ENCODE data around the gene NAT14. TPM values are rescaled to one million over a fixed set of nuclear protein-coding genes. Genes with fewer than 3 reads are reported as not detected.
A peak's percentile ranks its signal among the peaks of the same experiment; 100 is the strongest.

Gene NAT14
- total RNA-seq, 2 donors from 2014 or later, result 4.9 to 7.7 TPM

DNA sequence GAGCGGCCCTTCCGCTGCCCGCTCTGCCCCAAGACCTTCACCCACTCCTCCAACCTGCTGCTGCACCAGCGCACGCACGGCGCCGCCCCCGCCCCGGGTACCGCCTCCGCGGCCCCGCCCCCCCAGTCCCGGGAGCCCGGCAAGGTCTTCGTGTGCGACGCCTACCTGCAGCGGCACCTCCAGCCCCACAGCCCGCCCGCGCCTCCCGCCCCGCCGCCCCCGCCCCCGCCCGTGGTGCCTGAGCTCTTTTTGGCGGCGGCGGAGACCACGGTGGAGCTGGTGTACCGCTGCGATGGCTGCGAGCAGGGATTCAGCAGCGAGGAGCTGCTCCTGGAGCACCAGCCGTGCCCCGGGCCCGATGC, 3.2 kb upstream of the NAT14 start:
- Histone ChIP-seq H3K27ac (no peak overlapping the region), H3K4me3 (no peak overlapping the region), H3K9me3 (no peaks in the 10 kb centered on the region), H3K4me1 (peaks cover 10% of the 10 kb centered on the region), H3K36me3 (no peaks in the 10 kb centered on the region), H3K27me3 (no peaks in the 10 kb centered on the region), H3K9ac (ENCODE audit: low read depth in 2 of 2, low read length in 2 of 2) (no peak overlapping the region)
- DNase-seq, result no peak
- TF ChIP-seq, protein P1, sequence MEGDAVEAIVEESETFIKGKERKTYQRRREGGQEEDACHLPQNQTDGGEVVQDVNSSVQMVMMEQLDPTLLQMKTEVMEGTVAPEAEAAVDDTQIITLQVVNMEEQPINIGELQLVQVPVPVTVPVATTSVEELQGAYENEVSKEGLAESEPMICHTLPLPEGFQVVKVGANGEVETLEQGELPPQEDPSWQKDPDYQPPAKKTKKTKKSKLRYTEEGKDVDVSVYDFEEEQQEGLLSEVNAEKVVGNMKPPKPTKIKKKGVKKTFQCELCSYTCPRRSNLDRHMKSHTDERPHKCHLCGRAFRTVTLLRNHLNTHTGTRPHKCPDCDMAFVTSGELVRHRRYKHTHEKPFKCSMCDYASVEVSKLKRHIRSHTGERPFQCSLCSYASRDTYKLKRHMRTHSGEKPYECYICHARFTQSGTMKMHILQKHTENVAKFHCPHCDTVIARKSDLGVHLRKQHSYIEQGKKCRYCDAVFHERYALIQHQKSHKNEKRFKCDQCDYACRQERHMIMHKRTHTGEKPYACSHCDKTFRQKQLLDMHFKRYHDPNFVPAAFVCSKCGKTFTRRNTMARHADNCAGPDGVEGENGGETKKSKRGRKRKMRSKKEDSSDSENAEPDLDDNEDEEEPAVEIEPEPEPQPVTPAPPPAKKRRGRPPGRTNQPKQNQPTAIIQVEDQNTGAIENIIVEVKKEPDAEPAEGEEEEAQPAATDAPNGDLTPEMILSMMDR (IDR thresholded peaks at IDR 0.05), result no peak
- intact Hi-C loops (cut with DNase I), result no loop called here

DNA sequence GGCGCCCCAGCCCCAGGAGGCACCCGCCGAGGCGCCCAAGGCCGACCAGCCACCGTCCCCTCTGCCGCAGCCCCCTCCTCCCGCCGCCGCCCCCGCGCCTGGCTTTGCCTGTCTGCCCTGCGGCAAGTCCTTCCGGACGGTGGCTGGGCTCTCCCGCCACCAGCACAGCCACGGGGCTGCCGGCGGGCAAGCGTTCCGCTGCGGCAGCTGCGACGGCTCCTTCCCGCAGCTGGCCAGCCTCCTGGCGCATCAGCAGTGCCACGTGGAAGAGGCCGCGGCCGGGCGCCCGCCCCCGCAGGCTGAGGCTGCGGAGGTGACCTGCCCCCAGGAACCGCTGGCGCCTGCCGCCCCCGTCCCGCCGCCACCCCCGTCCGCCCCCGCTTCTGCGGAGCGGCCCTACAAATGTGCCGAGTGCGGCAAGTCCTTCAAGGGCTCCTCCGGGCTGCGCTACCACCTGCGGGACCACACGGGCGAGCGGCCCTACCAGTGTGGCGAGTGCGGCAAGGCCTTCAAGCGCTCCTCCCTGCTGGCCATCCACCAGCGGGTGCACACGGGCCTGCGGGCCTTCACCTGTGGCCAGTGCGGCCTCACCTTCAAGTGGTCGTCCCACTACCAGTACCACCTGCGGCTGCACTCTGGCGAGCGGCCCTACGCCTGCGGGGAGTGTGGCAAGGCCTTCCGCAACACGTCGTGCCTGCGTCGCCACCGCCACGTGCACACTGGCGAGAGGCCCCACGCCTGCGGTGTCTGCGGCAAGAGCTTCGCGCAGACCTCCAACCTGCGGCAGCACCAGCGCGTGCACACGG, 2.6 kb upstream of the NAT14 start:
- Histone ChIP-seq H3K36me3 (no peaks in the 10 kb centered on the region), H3K27me3 (no peaks in the 10 kb centered on the region), H3K4me3 (no peak overlapping the region), H3K4me1 (peaks cover 10% of the 10 kb centered on the region), H3K9me3 (no peaks in the 10 kb centered on the region), H3K27ac (no peak overlapping the region), H3K9ac (ENCODE audit: low read depth in 2 of 2, low read length in 2 of 2) (no peak overlapping the region)
- TF ChIP-seq, protein P1 (IDR thresholded peaks at IDR 0.05), result no peak
- no peak for DNase-seq
- intact Hi-C loops (cut with DNase I), result no loop called here

DNA sequence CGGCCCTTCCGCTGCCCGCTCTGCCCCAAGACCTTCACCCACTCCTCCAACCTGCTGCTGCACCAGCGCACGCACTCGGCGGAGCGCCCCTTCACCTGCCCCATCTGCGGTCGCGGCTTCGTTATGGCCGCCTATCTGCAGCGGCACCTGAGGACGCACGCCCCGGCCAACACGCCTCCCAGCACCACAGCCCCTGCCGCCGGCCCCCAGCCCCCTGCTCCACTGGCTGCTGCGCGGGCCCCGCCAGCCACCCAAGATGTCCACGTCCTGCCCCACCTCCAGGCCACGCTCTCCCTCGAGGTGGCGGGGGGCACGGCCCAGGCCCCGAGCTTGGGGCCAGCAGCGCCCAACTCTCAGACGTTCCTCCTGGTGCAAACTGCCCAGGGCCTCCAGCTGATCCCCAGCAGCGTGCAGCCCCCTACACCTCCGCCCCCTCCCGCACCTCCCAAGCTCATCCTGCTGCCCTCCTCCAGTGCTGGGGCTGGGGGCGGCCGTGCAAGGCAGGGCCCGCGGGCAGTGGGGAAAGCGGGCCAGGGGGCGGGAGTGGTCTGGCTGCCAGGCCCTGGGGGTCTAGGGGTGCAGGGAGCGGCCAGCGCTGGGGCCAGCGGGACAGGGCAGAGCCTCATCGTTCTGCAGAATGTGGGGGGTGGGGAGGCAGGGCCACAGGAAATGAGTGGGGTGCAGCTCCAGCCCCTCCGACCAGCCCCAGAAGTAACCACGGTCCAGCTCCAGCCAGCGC, 1.9 kb upstream of the NAT14 start:
- H3K9ac ChIP-seq (ENCODE audit: low read depth in 2 of 2, low read length in 2 of 2), result no peak overlapping the region
- H3K36me3 ChIP-seq, result no peaks in the 10 kb centered on the region
- no peaks in the 10 kb centered on the region for H3K9me3 ChIP-seq
- H3K4me3 ChIP-seq, result no peak overlapping the region
- no peak overlapping the region for H3K27ac ChIP-seq
- DNase-seq, result no peak
- peaks cover 10% of the 10 kb centered on the region for H3K4me1 ChIP-seq
- H3K27me3 ChIP-seq, result no peaks in the 10 kb centered on the region
- TF ChIP-seq, protein P1 (IDR thresholded peaks at IDR 0.05), result no peak
- intact Hi-C loops (cut with DNase I), result no loop called here

DNA sequence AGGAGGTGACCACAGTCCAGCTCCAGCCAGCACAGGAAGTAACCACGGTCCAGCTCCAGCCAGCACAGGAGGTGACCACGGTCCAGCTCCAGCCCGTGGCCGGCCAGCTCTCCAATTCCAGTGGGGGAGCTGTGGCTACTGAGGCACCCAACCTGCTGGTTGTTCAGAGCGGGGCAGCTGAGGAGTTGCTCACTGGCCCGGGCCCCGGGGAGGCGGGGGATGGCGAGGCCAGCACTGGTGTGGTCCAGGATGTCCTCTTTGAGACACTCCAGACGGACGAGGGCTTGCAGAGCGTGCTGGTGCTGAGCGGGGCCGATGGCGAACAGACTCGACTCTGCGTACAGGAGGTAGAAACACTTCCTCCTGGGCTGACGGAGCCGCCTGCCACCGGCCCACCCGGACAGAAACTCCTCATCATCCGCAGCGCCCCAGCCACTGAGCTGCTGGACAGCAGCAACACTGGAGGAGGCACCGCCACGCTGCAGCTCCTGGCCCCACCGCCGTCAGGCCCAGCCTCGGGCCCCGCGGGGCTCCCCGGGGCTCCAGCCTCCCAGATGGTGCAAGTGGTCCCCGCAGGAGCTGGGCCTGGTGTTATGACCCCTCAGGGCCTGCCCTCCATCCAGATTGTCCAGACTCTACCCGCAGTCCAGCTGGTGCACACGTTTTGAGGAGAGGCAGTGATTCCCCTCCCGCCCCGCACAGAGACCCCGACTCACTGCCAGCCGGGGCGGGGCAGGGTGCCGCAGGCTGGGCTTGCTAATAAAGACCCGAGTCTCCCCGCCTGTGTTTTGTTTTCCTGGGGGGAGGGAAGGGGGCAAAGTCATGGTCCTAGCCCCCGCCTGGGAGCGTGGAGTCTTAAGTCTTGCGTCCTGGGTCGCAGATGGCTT, 1.0 kb upstream of the NAT14 start:
- H3K4me3 ChIP-seq, result peak overlapping the region; percentile 53
- H3K27ac ChIP-seq, result no peak overlapping the region
- intact Hi-C loops (cut with DNase I), result no loop called here
- H3K36me3 ChIP-seq, result no peaks in the 10 kb centered on the region
- H3K27me3 ChIP-seq, result no peaks in the 10 kb centered on the region
- TF ChIP-seq, protein P1 (IDR thresholded peaks at IDR 0.05), result no peak
- peaks cover 10% of the 10 kb centered on the region for H3K4me1 ChIP-seq
- peak overlapping the region; percentile 34 to 35 for H3K9ac ChIP-seq (ENCODE audit: low read depth in 2 of 2, low read length in 2 of 2)
- DNase-seq, result no peak
- H3K9me3 ChIP-seq, result no peaks in the 10 kb centered on the region

DNA sequence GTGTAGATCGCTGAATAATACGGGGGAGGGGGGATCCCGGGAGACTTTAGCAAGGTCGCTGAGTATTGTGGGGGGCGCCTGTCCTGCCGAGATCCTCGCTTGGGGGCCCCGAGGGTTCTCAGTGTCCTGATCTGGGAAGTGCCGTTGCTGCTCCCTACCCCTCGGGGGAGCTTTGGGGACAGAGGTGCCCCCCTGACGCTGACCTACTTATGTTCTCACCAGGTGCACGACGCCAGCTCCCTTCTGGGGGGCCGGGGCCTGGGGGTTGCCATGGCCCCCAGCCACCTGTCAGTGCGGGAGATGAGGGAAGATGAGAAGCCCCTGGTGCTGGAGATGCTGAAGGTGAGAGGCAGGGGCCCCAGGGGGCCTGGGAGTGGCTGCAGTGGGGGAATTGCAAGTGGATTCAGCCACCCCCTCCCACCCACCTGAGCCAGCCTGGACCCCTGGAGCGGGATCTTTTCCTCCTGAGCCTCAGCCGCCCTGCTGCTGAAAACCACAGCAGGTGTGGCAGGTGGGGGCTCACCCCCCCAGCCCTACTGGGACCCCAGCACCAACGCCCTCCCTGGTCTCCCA, 537 bp downstream of the NAT14 start:
- peaks cover 10% of the 10 kb centered on the region for H3K4me1 ChIP-seq

More for the DNA sequence above, 537 bp downstream of the NAT14 start:
- intact Hi-C loops (cut with DNase I), result no loop called here
- Histone ChIP-seq H3K9me3 (no peaks in the 10 kb centered on the region), H3K36me3 (no peaks in the 10 kb centered on the region), H3K27me3 (no peaks in the 10 kb centered on the region), H3K4me3 (peak overlapping the region; percentile 53), H3K27ac (peak overlapping the region; percentile 76), H3K9ac (ENCODE audit: low read depth in 2 of 2, low read length in 2 of 2) (peak overlapping the region; percentile 34 to 60)
- DNase-seq, result no peak
- TF ChIP-seq, protein P1 (IDR thresholded peaks at IDR 0.05), result no peak

All from colonic mucosa (tissue), 4 donors.